Glomerular visceral epithelial cell (primary cell): ENCODE results near the gene LTBP4.
A peak's percentile ranks its signal among the peaks of the same experiment; 100 is the strongest.
"Not testable (repeated sequence)": the region's sequence is repeated elsewhere in the genome, so short reads cannot be mapped to it uniquely, and the experiment has no call there.

Experiments used
- DNase-seq: peaks from one replicate; pipeline ENCODE4 v3.0.0-alpha.2; 2016; ENCODE audit errors: extremely low spot score

LTBP4 gene

DNA sequence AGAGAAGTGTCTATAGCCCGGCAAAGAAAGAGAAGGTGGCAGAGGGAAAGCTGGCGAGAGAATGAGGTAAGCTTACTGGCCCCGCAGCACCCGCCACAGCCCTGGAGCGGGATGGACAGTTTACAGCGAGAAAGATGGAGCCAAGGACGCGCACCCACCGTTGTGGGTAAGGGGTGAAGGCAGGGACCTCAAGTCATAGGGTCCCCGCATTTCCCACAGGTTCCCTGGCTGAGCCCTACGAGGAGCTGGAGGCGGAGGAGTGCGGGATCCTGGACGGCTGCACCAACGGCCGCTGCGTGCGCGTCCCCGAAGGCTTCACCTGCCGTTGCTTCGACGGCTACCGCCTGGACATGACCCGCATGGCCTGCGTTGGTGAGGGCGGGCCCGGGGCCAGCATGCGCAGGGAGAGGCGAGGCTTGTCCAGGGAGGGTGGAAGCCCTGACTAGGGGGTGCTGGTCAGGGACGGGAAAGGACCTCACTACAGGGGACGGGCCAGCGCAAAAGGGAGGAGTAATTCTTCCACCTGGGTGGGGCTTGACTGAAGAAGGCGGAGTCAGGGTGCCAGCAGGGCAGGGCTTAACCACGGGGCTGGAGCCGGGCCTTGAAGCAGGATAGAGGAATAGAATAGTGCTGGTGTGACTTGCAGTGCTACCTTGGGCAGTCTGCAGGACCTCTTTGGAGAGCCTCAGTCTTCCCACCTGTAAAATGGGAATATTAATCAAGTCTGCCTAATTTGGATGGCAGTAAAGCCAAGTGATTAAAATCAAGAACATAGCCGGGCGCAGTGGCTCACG lies 26.5 kb downstream of the LTBP4 start:
- no peak for DNase-seq

DNA sequence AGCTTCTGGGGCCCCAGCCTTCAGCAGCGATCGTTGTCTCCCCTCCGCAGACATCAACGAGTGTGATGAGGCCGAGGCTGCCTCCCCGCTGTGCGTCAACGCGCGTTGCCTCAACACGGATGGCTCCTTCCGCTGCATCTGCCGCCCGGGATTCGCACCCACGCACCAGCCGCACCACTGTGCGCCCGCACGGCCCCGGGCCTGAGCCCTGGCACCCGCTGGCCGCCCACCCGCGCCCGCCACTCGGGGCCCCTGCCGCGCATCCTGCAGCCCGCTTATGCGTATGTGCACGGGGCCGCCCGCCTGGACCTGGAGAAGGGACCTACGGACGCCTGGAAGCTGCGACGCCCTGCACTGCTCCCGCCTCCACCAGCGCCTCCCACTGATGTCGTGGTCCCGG lies 28.2 kb downstream of the LTBP4 start:
- DNase-seq, result no peak

DNA sequence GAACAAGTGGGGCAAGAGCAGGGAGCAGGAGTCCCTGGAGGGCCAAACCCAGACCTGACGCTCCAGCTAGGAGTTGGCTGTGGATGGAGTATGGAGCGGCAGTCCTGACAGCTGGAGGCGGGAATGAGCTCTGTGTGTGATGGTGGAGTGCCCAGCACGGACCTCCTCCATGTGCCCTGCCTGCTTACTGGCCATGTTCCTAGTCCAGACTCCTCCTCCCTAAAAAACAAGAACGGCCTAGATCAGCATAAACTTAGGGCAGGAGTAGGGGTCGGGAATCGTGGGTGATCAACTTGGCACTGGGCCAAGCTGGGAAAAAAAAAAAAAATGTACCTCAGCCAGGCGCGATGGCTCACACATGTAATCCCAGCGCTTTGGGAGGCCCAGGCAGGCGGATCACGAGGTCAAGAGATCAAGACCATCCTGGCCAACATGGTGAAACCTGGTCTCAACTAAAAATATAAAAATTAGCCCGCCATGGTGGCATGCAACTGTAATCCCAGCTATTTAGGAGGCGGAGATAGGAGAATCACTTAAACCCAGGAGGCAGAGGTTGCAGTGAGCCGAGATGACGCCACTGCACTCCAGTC lies 29.5 kb downstream of the LTBP4 start:
- DNase-seq, result no peak

GRCh38 chr19:40632311-40633036 lies 31.3 kb downstream of the LTBP4 start:
- DNase-seq, result no peak

DNA sequence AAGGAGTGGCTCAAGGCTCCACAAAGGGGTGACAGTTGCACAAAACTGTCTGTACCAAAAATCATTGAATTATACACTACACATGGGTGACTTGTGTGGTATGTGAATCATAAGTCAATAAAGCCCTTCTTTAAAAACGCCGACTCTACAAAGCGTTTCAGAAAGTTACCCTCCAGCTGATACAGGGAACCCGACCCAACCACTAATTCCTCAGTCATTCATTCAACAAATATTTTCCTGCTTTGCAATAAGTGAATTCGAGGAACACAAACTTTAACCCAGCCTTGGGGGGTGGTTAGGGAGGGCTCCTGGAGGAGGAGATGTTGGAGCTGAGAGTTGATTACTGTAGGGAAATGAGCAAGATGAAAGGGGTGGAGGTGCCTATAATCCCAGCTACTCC lies 32.0 kb downstream of the LTBP4 start:
- DNase-seq, result peak; percentile 46

GRCh38 chr19:40638327-40638726 lies 37.2 kb downstream of the LTBP4 start:
- DNase-seq, result no peak

DNA sequence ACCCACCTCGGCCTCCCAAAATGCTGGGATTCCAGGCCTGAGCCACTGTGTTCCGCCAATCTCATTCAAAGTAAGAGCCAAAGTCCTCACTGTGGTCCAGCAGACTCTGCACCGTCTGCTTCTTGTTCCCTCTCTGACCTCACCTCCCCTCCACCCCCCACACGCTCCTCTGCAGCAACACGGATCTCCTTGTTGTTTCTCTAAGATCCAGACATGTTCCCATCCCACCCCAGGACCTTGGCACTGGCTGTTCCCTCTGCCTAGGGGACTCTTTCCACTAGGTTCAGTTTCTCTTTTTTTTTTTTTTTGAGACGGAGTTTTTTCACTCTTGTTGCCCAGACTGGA lies 38.4 kb downstream of the LTBP4 start:
- DNase-seq, result no peak

DNA sequence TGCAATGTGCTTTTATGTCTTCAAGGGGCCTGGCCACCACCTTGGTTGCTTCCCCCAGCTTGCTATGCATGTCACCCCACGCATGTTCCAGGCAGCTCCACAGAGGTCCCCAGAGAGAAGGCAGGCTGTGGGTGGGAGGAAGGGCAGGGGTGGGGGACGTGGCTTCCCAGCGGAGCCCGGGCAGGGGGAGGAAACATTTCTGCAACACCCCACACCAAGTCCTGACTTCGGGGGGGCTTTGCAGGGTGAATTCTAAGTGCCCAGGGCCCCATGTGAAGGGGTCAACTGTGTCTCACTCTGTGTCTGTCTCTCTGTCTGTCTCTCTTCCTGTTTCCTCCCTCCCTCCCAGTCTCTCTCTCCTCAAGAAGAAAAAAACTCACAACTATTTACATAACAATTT lies 39.6 kb downstream of the LTBP4 start:
- DNase-seq, result no peak

DNA sequence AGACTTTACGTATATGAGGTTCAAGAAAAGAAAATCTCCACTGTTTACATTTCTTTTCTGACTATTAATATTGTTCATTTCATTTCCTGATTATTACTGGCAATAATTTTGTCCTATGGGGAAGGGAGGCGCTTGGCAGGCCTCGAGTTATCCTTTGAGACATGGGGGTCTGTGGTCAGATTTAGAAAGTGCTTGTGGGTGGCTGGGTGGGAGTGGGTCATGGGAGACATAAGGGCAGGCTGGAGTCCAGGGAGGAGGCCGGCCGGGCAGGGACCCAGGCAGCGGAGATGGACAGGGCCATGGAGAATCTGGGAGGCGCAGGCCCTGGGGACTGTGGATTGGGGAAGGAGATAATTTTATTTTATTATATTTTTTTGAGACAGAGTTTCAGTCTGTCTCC lies 40.1 kb downstream of the LTBP4 start:
- no peak for DNase-seq

GRCh38 chr19:40642051-40642706 lies 41.0 kb downstream of the LTBP4 start:
- DNase-seq, result no peak

DNA sequence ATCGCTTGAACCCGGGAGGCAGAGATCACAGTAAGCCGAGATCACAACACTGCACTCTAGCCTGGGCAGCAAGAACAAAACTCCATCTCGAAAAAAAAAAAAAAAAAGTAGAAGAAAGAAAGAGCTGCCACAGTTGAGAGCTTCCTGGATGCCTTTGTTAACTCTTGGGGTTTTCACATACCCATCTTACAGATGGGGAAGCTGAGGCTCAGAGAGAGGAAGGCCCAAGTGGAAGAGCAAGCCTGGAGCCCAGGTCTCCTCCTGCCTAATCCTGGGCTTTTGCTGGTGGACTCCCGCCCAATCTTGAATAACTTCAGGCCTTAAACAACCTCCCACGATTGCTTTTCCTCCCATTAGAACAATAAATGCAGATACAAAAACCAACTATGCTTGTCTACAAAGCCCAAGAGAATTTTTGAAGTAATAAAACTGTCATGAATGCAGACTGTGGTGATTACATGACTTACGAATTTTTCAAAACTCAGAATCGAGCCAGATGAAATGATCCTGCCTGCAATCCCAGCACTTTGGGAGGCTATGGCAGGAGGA lies 41.7 kb downstream of the LTBP4 start:
- DNase-seq, result no peak

DNA sequence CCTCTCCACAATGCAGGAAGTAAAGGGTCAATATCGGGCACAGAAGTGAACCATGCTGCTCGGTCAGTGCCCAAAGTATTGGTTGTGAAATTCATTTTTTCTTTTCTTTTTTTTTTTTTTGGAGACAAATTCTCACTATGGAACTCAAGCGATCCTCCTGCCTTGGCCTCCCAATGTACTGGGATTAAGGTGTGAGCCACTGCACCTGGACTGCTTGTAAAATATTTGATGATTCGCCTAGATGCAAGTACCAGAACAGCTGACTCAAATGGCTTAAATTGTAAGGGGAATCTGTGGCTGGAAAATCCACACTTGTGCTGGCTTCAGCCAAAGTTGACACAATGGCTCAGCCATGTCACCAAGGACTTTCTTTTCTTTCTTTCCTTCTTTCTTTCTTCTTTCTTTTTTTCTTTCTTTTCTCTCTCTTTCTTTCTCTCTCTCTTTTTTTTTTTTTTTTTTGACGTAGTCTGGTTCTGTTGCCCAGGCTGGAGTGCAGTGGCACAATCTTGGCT lies 45.6 kb downstream of the LTBP4 start:
- no peak for DNase-seq

- not testable (repeated sequence) for DNase-seq
Observed at GRCh38 chr19:40649903-40650675, 48.9 kb downstream of the LTBP4 start.

GRCh38 chr19:40650749-40651305 lies 49.7 kb downstream of the LTBP4 start:
- DNase-seq, result no peak

- DNase-seq, result not testable (repeated sequence)
Observed at GRCh38 chr19:40652303-40652702, 51.1 kb downstream of the LTBP4 start.

DNA sequence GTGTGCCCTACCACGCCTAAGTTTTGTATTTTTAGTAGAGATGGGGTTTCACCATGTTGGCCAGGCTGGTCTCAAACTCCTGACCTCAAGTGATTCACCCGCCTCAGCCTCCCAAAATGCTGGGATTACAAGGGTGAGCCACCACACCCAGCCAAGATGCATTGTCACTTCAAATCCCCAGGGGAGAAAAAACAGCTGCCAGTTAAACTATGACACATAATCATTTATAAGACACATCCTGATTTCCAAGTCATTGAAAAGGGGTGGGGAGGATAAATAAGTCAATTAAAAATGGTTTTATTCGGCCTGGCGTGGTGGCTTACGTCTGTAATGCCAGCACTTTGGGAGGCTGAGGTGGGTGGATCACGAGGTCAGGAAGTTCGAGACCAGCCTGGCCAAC lies 54.5 kb downstream of the LTBP4 start:
- DNase-seq, result not testable (repeated sequence)

DNA sequence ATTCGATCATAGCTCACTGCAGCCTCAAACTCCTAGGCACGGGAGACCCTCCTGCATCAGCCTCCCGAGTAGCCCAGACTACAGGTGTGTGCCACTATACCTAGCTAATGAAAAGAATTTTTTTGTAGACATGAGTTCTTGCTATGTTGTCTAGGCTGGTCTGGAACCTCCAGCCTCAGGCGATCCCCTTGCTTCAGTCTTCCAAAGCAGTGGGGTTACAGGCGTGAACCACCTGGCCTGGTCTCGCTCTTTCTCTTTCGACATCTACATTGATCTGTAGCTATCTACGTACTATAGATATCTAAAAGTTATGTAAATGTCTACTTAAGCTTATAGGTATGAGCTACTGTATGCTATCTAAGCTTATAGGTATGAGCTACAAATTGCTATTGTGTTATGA lies 56.9 kb downstream of the LTBP4 start:
- no peak for DNase-seq

DNA sequence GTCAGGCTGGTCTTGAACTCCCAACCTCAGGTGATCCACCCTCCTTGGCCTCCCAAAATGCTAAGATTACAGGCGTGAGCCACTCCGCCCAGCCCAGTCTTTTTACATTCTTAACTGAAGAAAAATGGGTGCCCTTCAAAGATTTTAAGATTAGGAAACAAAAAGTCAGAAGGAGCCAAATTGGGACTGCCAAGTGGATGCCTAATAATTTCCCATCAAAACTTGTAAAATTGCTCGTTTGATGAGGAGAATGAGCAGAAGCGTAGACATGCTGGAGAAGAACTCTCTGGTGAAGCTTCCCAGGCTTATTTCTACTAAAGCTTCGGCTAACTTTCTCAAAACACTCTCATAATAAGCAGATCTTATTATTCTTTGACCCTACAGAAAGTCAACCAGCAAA lies 57.9 kb downstream of the LTBP4 start:
- no peak for DNase-seq

DNA sequence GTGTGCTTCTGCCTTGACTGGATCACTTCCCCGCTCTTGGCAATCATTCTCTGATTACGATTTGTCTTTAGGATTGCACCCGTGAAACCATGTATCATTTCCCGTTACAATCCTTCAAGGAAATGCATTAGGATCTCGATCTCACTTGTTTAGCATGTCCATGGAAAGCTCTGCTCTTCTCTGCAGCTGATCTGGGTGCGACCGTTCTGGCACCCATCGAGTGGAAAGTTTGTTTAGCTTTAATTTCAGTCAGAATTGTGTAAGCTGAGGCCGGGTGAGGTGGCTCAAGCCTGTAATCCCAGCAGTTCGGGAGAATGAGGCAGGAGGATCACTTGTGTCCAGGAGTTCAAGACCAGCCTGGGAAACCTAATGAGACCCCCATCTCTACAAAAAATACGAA lies 58.4 kb downstream of the LTBP4 start:
- DNase-seq, result no peak

GRCh38 chr19:40661616-40662015 lies 60.4 kb downstream of the LTBP4 start:
- no peak for DNase-seq
